HG03439 (cell line): ENCODE results near the gene RASGRP2.
"Not testable (repeated sequence)": the region's sequence is repeated elsewhere in the genome, so short reads cannot be mapped to it uniquely, and the experiment has no call there.

ENCODE experiments used
- ATAC-seq: cut with Tn5 transposase; IDR thresholded peaks from one replicate; pipeline ENCODE4 v1.9.1; 2021; ENCODE audit warnings: mild to moderate bottlenecking, moderate library complexity; ENCODE audit not compliant: unreplicated experiment

Gene RASGRP2

GRCh38 chr11:64720640-64721358 lies 23.1 kb downstream of the RASGRP2 start:
- ATAC-seq = no peak

- ATAC-seq = no peak
These were observed 23.8 kb downstream of the RASGRP2 start for GRCh38 chr11:64720167-64720566.

DNA sequence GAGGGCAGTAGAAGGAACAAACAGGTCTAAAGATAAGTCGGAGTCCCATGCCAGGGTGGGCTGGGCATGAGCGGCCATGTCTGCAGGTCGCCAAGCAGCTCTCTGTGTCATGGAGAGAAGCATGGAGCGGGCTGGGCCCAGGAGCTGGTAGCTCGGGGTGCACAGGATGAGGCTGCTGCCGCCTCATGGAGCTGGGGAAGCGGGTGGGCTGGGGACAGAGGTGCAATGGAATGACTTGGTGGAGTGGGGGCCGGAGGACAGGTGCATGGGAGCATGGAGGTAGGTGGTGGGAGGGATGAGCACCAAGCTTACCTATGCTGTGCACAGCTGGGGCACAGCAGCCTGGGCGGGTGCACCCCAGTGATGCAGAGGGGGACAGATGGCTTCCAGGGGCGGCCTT lies 24.5 kb downstream of the RASGRP2 start:
- ATAC-seq = no peak

- ATAC-seq = no peak
These were observed 25.2 kb downstream of the RASGRP2 start for GRCh38 chr11:64718780-64719124.

GRCh38 chr11:64718084-64718779 lies 25.7 kb downstream of the RASGRP2 start:
- ATAC-seq = no peak

- no peak for ATAC-seq
These were observed 26.7 kb downstream of the RASGRP2 start for GRCh38 chr11:64717268-64717578.

DNA sequence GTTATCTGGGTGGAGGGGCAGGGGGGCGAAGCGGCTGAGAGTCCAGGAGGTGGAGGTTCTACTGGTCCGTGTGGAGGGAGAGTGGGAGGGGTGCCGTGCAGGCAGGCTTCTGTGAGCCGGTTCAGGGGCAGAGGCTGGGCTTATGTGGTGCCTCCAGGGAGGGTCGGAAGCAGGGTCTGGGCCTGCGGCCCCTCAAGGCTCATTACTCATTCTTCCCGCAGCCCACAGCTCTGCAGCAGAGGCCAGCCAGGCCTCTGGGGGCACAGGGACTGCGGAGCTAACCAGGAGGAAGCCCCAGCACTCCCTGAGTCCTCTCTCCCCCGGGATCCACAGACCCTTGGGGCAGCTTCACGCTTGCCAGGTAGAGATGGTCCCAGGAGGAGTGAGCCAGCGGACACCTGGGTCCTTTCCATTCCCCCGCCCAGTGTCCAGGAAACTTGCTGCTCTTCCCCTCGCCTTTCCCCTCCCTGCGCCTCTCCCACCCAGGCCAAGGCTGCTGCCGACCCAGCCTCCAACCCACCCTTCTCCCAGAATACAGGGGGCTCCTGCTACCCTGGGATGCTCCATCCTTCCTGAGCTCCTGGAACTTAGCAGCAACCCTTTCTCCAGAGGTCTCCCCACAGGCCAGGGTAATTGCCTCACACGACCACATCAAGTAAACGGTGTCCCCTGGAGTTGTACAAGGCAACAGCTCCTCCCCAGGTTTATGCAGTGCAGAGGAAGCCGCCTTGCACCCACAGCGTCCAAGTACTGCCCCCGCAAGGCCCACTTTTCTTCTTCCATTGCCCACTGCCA lies 27.3 kb downstream of the RASGRP2 start:
- ATAC-seq = no peak

DNA sequence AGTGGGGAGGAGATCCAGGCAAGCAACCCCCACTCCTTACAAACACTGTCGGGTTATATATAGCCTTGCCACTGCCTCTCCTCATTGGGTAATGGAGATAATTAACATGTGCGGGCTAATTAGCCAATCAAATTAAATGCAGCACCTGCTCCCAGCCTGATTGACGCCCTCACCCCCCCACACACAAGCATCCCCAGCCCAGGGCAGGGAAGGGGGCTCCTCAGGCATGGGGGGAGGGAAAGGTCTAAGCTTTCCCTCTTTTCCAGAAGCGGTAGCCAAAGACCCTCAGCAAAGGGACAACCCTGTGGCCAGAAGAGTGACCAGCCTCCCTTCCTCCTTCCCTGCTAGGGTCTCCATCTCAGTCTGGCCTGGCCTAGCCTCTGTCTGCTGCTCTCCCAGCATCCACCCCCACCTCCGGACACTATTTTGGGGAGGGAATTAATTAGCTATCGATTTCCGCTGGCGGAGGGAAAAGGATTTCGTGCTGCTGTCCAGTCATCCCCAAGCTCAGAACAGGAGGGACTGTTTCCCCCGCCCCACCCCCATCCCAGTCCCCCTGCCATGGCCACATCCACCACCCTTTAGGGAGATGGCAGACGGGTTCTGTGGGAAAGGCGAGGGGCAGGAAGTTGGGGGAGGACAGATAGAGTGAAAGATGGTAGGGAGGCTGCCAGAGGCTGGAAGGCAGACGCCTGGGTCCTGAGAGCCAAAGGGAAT lies 28.0 kb downstream of the RASGRP2 start:
- ATAC-seq = no peak

DNA sequence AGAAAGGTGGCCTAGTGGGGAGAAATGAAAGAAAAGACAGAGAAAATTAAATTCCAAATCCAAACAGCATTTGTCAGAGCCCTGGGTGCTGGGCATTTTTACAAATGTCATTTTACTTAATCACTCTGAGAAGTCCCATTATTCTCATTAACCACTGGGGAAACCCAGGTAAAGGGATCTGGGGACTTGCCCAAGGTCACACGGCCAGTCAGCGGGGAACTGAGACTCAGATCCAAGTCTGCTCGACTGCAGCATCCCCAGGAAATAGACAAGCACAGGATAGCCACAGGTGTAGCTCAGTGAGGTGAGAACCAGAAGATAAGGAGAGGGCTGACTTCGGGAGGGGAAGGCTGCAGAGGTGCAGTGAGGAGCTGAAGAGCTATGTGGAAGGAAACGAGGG lies 28.8 kb downstream of the RASGRP2 start:
- no peak for ATAC-seq

DNA sequence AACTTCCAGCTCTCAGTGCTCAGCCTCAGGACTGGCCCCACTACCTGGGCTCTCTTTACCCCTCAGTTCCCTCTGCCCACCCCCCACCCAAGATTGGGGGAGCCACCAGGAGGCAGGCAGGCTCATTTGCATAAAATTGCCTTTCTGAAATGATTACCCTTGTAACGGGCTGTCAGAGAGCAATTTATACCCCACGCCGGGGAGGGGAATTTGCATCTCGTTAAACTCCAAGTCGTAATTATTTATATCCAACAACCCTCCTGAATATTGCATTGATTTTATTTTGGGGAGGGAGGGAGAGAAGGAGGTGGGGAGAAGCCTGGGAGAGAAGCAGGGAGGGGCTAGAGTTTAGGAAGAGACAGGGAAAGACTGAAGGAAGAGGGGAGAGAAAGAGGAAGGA lies 29.3 kb downstream of the RASGRP2 start:
- ATAC-seq = no peak

DNA sequence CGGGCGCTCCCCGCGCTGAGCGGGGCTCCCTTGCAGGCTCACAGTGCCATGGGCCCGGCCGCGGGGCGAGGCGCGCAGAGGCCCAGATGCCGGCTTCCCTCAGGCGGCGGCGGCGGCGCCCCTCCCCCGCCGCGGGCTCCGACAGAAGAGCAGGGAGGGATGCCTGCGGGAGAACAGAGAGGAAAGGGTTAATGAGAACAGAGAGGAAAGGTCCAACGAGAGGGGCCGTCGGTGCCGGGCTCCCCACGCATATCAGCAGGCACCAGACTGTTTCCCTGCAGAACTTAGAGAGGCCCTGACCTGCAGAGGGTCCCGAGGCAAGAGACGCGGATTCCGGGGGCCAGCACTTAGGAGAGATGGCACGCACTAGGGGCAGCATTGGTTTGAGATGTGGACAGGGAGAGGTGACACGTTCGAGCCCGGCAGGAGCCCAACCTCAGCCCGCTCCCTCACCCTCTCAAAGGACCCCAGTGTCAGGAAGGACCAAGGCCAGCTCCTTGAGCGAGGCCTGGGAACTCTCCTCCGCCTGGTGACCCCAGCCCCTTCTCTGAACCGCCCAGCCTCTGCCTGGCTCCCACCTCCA lies 30.1 kb downstream of the RASGRP2 start:
- no peak for ATAC-seq

DNA sequence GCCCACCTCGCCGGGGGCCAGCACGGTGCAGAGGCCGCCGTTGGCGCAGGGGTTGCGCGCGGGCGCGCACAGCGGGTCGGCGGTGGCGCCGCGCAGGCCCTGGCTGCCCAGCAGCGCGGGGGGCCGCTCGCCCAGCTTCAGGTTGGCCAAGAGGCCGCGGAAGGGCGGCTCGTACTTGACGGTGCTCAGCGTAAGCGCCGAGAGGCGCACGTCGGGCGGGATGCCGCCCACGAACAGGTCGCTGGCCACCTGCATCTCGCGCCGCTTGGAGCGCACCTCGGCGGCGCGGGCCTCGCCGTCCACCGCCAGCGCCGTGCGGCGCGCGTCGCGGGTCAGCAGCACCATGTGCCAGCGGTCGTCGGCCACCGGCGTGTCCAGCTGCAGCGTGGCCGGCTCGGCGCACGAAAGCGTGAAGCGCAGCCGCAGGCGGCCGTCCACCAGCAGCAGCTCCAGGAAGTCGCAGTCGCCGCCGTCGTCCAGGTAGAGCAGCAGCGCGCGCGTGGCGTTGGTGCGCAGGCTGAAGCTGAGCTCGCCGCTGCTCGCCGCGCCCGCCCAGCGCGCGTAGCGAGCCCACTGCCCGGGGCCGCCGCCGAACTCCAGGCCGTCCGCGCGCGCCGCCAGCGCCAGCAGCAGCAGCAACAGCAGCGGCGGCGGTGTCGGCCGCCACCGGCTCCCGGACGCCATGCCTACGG lies 30.8 kb downstream of the RASGRP2 start:
- ATAC-seq = no peak

DNA sequence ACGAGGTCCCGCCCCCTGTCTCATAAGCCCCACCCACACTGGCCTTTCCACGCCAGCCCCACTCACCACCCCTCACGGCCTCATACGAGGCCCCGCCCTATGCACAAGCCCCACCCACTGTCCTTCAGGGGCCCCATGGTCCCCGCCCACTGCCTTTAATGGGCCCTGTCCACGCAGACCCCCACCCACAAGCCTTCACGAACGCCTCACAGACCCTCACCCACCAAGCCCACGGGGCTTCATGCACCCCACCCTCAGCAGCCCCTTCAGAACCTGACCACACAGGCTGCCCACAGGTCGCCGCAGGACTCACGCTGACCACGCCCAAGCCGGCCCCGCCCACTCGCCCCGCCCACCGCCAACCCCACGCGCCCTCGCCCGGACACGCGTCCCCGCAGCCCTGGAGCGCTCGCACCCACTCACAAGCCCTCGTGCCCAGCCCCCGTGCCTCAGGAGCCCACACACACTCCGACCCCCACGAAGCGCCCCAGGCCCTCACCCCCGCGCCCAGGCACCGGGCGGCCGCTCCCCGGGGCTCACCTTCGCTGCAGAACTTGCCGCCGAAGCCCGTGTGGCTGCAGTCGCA lies 31.4 kb downstream of the RASGRP2 start:
- no peak for ATAC-seq

DNA sequence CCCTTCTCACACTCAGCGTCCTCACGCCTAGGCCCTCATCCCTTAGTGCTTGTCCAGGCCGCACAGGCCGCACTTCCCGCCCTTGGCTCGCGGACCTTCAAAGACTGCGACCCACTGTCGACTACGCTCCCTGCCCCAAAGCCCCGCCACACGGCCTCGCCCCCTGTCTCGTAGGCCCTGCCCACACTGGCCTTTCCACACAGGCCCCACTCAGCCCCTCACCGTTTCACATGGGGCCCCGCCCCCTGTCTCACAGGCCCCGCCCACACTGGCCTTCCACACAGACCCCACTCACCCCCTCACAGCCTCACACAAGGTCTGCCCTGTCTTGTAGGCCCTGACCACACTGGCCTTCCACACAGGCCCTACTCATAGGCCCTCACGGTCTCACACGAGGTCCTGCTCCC lies 32.0 kb downstream of the RASGRP2 start:
- ATAC-seq = no peak

- no peak for ATAC-seq
These were observed 32.6 kb downstream of the RASGRP2 start for GRCh38 chr11:64711138-64711955.

DNA sequence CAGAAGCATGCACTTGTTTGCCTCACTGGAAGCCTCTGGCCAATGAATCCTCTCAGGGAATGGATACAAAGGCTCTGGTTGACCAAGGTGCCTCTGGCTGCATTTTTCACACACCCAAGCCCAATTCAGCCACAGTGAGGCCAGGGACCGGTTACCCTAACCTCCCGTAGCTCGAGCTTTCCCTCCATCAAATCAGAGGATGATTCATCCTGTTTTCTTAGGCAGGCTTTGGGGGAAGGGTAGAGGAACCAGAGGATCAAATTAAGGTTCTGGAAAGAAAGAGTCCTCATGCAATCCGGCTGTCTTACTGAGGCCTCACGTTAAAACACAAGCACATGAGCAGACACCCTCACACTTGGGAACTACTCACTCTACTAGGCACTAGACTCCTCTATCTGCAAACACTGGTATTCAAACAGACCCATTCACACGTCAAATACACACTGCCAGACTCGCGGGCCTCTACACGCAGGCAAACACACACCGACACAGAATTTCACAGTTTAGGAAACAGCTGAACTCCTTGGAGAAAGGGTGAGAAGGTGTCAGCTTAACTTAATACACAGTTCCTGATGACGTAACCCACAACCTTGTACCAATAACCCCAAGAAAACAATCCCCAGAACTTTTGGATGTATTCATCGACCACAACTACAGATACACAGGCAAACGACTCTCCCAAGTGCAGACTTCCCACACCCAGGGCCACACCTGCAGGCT lies 33.4 kb downstream of the RASGRP2 start:
- no peak for ATAC-seq

- no peak for ATAC-seq
These were observed 38.4 kb downstream of the RASGRP2 start for GRCh38 chr11:64705501-64705900.

- no peak for ATAC-seq
These were observed 40.9 kb downstream of the RASGRP2 start for GRCh38 chr11:64703048-64703447.

GRCh38 chr11:64701956-64702355 lies 42.0 kb downstream of the RASGRP2 start:
- ATAC-seq = not testable (repeated sequence)
